Right atrium auricular region (tissue), 2 donors: Measurements from ENCODE around the gene SETD1B. TPM values are rescaled to one million over a fixed set of nuclear protein-coding genes. Genes with fewer than 3 reads are reported as not detected.
A peak's percentile ranks its signal among the peaks of the same experiment; 100 is the strongest.

Experiments used
- DNase-seq: peaks from one replicate; pipeline ENCODE4 v3.0.0-alpha.2; 2019; ENCODE audit warnings: low spot score
- H3K27ac ChIP-seq, 2 donors: fragments of 200-600 bp; sonication (generic); 1 replicate in 1 of 2; 2 replicates in 1 of 2; pipeline ENCODE4 v1.5.1; 2016 to 2019
- H3K27me3 ChIP-seq, 2 donors: fragments of 200-600 bp; sonication (generic); one replicate each; pipeline versions ENCODE4 v1.5.1 to v1.6.0; 2017 to 2019
- H3K36me3 ChIP-seq: fragments of 200-600 bp; sonication (generic); one replicate; pipeline ENCODE4 v1.5.1; 2016
- H3K4me1 ChIP-seq, 2 donors: fragments of 200-600 bp; sonication (generic); one replicate each; pipeline versions ENCODE4 v1.5.1 to v1.6.0; 2017 to 2019
- H3K4me3 ChIP-seq, 2 donors: fragments of 200-600 bp; sonication (generic); 1 replicate in 1 of 2; 2 replicates in 1 of 2; pipeline ENCODE4 v1.5.1; 2017 to 2019; ENCODE audit warnings: mild to moderate bottlenecking in 1 of 2, moderate library complexity in 1 of 2
- H3K9me3 ChIP-seq, 2 donors: fragments of 200-600 bp; sonication (generic); one replicate each; pipeline ENCODE4 v1.5.1; 2019
- CTCF ChIP-seq, 2 donors: fragments of 200-600 bp; sonication (generic); IDR thresholded peaks; one replicate each; pipeline ENCODE4 v1.5.1; 2019; ENCODE audit warnings: antibody characterized with exemption in 2 of 2
- total RNA-seq, 2 donors: library from RNA; depleted of rRNA; stranded (reverse); fragments of >200 nt; gene quantifications; one replicate each; pipeline ENCODE4 v1.1.0, GENCODE V29; 2016

SETD1B gene
- total RNA-seq, 2 donors from 2014 or later = 6.0 to 9.3 TPM

DNA sequence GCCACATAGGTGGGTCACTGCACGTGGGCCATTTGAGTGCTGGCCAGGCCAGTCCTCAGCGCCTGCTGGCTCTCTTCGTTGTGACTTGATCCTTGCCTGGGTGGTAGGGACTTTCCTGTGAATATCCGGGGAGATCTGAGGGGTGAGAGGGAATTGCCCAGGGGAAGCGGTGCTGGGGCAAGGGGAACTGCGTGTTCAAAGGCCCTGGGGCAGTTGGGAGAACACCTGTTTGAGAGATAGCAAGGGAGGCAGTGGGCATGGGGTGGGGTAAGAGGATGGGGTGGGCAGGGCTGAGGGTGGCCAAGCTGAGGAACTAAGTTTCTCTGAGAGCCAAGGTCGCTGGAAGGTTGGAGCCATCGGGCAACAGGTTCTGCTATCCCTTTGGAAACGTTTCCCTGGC, 25.0 kb downstream of the SETD1B start:
- Histone ChIP-seq H3K27ac (peak overlapping the region in 1 of 2 donors; percentile 31), H3K36me3 (peaks cover 61% of the 10 kb centered on the region), H3K27me3 (no peaks in the 10 kb centered on the region), H3K4me1 (peaks cover 0 to 13% of the 10 kb centered on the region in 2 donors), H3K4me3 (no peak overlapping the region), H3K9me3 (no peaks in the 10 kb centered on the region)
- DNase-seq = no peak
- TF ChIP-seq CTCF (IDR thresholded peaks at IDR 0.05) = no peak

DNA sequence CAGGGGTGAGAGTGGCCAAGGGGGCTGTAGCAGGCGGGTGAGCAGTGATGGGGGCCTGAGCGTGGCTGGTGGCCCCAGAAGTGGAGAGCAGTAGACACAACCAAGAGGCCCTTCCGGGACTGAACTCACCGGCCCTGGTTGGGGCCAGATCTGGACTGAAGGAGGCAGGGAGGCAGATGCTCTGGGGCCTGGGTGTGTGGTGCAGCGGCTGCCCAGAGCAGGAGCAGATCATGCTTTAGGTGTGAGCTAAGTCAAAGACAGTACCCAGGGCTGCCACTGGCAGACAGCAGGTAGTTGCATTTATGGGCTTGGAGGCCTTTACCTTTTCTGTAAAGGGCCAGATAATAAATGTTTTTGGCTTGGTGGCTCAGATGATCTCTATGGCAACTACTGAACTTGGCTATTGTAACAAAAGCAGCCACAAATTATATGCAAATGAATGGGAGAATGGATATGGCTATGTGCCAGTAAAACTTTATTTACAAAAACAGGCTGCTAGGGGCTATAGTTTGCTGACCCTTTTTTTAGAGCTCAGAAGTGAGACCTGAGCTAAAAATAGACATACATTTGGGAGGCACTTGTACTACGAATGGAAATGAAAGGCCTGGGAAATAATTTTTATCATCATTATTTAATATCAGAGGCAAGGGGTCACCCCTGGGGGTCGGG, 25.6 kb downstream of the SETD1B start:
- H3K4me1 ChIP-seq = peaks cover 0 to 13% of the 10 kb centered on the region in 2 donors
- no peak overlapping the region for H3K4me3 ChIP-seq
- H3K27ac ChIP-seq = peak overlapping the region; percentile 31 to 54
- H3K36me3 ChIP-seq = peaks cover 58% of the 10 kb centered on the region
- H3K27me3 ChIP-seq = no peaks in the 10 kb centered on the region
- DNase-seq = no peak
- H3K9me3 ChIP-seq = no peaks in the 10 kb centered on the region
- no peak for TF ChIP-seq CTCF (IDR thresholded peaks at IDR 0.05)

DNA sequence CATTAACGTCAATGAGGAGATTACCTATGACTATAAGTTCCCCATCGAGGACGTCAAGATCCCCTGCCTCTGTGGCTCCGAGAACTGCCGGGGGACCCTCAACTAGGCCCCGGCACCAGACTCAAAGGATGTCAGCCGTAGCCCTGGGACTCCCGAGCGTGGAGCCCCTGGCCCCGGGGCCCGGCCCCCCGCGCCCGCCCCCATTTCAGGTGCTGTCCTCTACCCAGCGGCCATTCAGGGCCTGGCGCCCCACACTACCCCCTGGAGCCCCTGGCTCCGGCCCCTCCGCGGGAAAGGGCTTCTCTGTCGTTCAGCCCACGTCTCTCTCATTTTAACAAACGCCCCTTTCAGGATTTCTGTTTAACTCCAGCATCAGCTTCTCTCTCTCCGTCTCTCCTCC, 26.3 kb downstream of the SETD1B start:
- no peak for DNase-seq
- Histone ChIP-seq H3K36me3 (peaks cover 56% of the 10 kb centered on the region), H3K27me3 (no peaks in the 10 kb centered on the region), H3K4me1 (peaks cover 0 to 13% of the 10 kb centered on the region in 2 donors), H3K27ac (peak overlapping the region in 1 of 2 donors; percentile 54), H3K4me3 (no peak overlapping the region), H3K9me3 (no peaks in the 10 kb centered on the region)
- no peak for TF ChIP-seq CTCF (IDR thresholded peaks at IDR 0.05)

DNA sequence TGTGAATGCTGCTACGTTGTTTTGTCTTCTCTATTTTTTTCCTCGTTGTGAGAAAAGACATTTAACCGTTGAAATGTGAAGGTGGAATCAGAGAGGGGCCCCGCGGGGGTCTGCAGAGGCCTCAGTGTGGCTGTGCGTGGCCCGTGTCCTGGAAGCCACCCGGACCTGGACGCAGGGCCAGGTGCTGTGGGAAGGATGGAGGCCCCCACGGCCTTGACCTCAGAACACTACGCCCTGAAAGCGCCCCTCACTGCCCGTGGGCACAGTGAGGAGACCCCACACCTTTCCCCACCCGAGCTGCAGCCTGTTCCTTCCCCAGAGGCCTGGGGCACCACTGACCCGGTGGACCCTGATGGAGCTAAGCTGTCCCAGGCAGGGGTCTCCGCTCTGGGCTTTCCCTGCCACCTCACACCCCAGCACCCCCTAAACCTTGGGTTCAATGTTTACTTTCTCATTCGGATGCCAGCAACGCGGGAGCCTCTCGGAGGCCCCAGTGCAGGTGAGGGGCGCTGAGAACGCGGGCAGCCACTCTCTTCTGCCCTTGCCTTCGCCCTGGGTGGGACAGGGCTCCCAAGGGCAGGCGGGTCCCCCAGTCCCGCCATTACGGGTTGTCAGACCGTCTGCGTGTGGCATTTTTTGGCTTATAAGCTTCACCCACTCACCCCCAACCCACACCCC, 26.9 kb downstream of the SETD1B start:
- Histone ChIP-seq H3K4me1 (peaks cover 0 to 13% of the 10 kb centered on the region in 2 donors), H3K4me3 (no peak overlapping the region), H3K9me3 (no peaks in the 10 kb centered on the region), H3K36me3 (peaks cover 53% of the 10 kb centered on the region), H3K27me3 (no peaks in the 10 kb centered on the region), H3K27ac (no peak overlapping the region)
- TF ChIP-seq CTCF (IDR thresholded peaks at IDR 0.05) = no peak
- DNase-seq = no peak

DNA sequence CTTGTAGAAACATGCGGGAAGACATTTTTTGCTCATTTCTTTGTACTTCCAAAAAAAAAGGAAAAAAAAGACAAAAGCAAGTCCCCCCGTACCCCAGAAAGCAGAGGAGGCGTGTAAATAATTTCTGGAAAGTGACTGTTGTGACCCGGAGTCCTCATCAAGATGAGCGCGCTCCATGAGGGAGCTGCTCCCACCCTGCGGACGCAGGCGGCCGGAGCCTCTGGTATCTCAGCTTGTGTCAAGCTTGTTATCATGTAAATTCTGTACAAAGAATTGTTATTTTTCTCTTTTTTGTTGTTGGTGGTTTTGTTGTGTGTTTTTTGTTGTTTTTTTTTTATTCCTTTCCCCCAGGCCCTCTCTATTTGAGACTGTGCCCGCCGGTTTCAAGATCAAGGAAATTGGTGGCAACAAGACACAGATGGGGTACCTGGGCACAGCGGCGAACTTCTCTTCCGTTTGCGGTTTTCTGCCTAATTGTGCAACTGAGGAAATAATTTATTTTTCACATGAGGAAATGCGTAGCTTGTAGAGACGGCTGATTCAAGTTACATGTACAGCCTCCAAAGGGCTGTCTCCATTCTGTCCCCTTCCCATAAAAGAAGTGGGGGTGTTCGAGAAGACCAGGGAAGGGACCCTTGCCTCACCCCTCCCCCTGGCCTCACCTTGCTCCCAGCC, 27.9 kb downstream of the SETD1B start:
- no peaks in the 10 kb centered on the region for H3K27me3 ChIP-seq
- H3K36me3 ChIP-seq = peaks cover 50% of the 10 kb centered on the region
- peaks cover 0 to 13% of the 10 kb centered on the region in 2 donors for H3K4me1 ChIP-seq
- no peak overlapping the region for H3K4me3 ChIP-seq
- no peak for DNase-seq
- no peak overlapping the region for H3K27ac ChIP-seq
- TF ChIP-seq CTCF (IDR thresholded peaks at IDR 0.05) = no peak
- no peaks in the 10 kb centered on the region for H3K9me3 ChIP-seq
